T-helper 2 cell treated with Interferon-gamma antibody and Interleukin-4, amounts not matched to agents 5 μg/mL and 100 μg/mL, for 36 hours (primary cell): ENCODE data around the gene PHKA1.
"Not testable (repeated sequence)": the region's sequence is repeated elsewhere in the genome, so short reads cannot be mapped to it uniquely, and the experiment has no call there.

Experiments
- DNase-seq: peaks from one replicate; pipeline ENCODE4 v3.0.0; 2021; ENCODE audit warnings: low spot score
- H3K27ac Mint-ChIP-seq: one replicate; pipeline ENCODE4 v1.8.0; 2021; ENCODE audit warnings: mild to moderate bottlenecking, mixed read lengths
- H3K27me3 Mint-ChIP-seq: one replicate; pipeline ENCODE4 v1.8.0; 2021; ENCODE audit warnings: low read depth, mixed read lengths
- H3K36me3 Mint-ChIP-seq: one replicate; pipeline ENCODE4 v1.8.0; 2021; ENCODE audit warnings: low read depth, mixed read lengths
- H3K4me1 Mint-ChIP-seq: one replicate; pipeline ENCODE4 v1.8.0; 2021; ENCODE audit warnings: low read depth, mixed read lengths
- H3K4me3 Mint-ChIP-seq: one replicate; pipeline ENCODE4 v1.8.0; 2022; ENCODE audit warnings: mild to moderate bottlenecking, moderate library complexity, mixed read lengths
- H3K9me3 Mint-ChIP-seq: one replicate; pipeline ENCODE4 v1.8.0; 2021; ENCODE audit warnings: mixed read lengths

PHKA1 gene

DNA sequence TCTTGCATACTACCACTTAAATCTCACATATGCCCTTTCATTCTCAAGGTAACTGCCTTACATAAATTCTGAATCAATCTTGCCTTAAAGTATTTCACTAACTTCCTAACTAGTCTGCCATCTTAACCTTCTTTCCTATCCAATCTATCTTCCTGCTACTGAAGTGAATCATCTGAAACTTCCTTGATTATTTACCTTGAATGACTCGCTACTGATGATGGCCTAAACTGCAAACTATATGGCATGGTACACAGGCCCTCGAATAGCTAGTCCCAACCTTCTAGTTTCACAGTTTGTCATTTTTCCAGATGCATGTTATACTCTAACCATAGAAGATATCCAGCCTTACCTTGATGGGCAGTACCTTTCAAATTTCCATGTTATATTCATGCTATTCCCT lies 19.9 kb downstream of the PHKA1 start:
- H3K4me3 Mint-ChIP-seq: no peak overlapping the region
- no peaks in the 10 kb centered on the region for H3K9me3 Mint-ChIP-seq
- peaks cover 2% of the 10 kb centered on the region for H3K36me3 Mint-ChIP-seq
- DNase-seq: no peak
- H3K4me1 Mint-ChIP-seq: peaks cover 3% of the 10 kb centered on the region
- no peaks in the 10 kb centered on the region for H3K27me3 Mint-ChIP-seq
- no peak overlapping the region for H3K27ac Mint-ChIP-seq

DNA sequence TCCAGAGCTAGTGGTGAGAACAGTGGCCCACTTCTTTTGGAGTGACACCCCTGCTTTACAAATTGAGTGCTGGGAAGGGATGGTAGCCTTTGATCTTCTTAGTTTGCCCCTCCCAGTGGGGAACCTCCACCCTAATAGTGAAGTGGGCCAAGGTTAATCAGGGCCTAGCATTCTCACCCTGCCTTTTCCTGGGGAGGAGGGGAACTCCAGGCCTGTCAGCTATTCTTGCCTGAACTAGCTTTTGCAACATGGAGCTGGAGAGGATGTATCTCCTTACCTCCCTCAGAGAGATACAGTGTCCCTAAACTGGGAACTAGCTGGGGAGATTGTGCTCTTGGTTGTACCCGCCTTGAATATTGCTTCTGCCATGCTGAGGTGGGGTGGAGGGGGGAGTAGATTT lies 20.6 kb downstream of the PHKA1 start:
- Mint-ChIP-seq H3K9me3 (no peaks in the 10 kb centered on the region), H3K27me3 (no peaks in the 10 kb centered on the region), H3K4me3 (no peak overlapping the region), H3K4me1 (peaks cover 3% of the 10 kb centered on the region), H3K27ac (no peak overlapping the region), H3K36me3 (peaks cover 2% of the 10 kb centered on the region)
- no peak for DNase-seq

DNA sequence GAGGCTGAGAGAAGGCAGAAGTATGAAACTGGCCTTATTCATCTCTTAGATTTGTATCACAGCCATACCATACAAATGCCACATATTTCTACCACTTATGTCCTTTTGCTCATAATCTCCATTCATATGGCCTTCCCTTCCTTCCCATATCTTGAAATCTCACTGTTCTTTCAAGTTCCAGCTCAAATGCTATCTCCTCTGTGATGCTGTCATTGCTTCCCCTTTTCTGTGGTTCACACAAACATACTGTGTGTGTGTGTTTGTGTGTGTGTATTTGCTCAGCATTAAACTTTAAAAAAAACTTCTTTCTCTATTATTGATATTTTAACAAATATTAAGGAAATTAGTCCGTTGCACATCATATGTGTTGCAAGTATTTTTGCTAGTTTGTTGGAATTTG lies 26.7 kb downstream of the PHKA1 start:
- peaks cover 3% of the 10 kb centered on the region for H3K36me3 Mint-ChIP-seq
- no peak for DNase-seq
- H3K4me1 Mint-ChIP-seq: peaks cover 5% of the 10 kb centered on the region
- H3K4me3 Mint-ChIP-seq: no peak overlapping the region
- H3K27ac Mint-ChIP-seq: no peak overlapping the region
- no peaks in the 10 kb centered on the region for H3K27me3 Mint-ChIP-seq
- peaks cover 3% of the 10 kb centered on the region for H3K9me3 Mint-ChIP-seq

DNA sequence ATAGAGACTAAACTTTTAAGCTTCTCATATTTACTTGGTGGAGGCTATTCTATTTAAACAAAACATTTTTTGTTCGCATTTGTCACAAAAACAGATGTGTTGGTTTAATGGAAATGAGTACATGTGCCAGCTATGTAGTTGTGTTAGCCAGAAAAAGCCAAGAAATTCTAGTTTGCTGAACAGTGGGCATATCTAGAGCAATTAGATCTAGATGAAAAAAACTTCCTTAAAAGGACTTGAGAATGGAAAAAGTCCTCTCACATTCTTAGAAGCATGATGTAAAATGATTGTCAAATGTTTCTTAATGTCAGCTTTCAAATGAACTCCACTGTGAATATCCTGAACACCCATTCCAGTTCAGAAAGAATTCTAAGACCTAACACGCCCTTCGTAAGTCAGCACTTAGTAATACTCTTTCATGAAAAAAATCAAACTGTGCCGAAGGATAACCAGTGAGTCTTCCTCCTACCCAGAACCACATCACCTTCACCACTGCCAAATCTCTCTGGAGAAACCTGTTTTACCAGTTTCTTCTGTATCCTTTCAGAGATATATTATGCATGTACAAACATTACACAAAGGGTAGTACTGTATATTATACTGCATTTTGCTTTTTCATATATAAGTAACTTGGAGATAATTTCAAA lies 28.2 kb downstream of the PHKA1 start:
- peaks cover 3% of the 10 kb centered on the region for H3K9me3 Mint-ChIP-seq
- peaks cover 5% of the 10 kb centered on the region for H3K4me1 Mint-ChIP-seq
- no peak overlapping the region for H3K4me3 Mint-ChIP-seq
- no peaks in the 10 kb centered on the region for H3K27me3 Mint-ChIP-seq
- no peak for DNase-seq
- H3K27ac Mint-ChIP-seq: no peak overlapping the region
- peaks cover 3% of the 10 kb centered on the region for H3K36me3 Mint-ChIP-seq

DNA sequence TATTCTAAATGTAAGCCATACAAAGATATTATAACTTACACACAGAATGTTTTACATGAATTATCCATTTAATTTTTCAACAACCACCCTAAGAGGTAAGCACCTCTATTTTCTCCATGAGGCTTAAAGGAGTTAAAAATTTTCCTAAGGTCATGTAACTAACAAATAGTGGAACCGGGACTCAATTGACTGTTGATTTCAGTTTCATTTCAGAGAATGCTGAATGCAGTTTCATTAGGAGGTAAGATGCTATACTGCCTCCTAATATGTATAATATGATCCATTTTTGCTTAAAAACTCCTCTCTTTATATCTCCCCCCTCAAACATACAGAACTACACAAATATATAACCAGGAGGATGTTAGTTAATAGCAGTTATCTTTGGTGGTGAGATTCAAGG lies 29.1 kb downstream of the PHKA1 start:
- peaks cover 5% of the 10 kb centered on the region for H3K4me1 Mint-ChIP-seq
- H3K9me3 Mint-ChIP-seq: peaks cover 3% of the 10 kb centered on the region
- DNase-seq: no peak
- no peaks in the 10 kb centered on the region for H3K27me3 Mint-ChIP-seq
- no peak overlapping the region for H3K4me3 Mint-ChIP-seq
- H3K27ac Mint-ChIP-seq: no peak overlapping the region
- H3K36me3 Mint-ChIP-seq: peaks cover 3% of the 10 kb centered on the region

DNA sequence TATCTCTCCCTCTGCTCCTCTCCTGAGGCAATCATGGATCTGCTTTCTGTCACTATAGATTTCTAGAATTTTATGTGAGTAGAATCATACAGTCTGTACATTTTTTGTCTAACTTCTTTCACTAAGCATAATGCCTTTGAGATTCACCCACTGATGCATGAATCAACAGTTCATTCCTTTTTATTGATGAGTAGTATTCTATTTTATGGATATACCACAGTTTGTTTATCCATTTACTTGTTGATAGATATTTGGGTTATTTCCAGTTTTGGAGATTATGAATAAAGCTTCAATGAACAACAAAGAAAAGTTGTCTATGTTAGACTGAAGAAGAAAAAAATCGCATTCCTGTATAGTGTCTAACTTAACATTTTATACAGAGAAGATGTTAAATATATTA lies 30.5 kb downstream of the PHKA1 start:
- no peak for DNase-seq
- Mint-ChIP-seq H3K36me3 (peaks cover 7% of the 10 kb centered on the region), H3K4me3 (no peak overlapping the region), H3K4me1 (peaks cover 5% of the 10 kb centered on the region), H3K9me3 (peaks cover 7% of the 10 kb centered on the region), H3K27me3 (no peaks in the 10 kb centered on the region), H3K27ac (no peak overlapping the region)

DNA sequence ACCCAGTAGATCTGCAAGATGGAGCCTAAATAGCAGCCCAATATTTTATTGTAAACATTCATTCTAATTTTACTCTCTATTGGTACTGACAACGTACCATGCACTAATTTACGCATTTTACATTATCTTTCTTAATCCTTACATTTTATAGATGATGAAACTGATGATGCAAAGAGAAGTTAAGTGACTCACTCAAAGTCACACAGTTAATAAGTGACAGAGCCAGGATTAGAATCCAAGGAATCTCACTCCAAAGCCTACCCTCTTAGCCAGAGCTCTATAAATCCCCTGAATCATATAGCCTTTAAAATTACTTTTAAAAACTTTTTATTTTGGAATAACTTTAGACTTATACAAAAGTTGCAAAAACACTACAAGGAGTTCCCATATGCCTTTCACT lies 37.6 kb downstream of the PHKA1 start:
- H3K4me1 Mint-ChIP-seq: no peaks in the 10 kb centered on the region
- H3K36me3 Mint-ChIP-seq: peaks cover 10% of the 10 kb centered on the region
- H3K9me3 Mint-ChIP-seq: peaks cover 4% of the 10 kb centered on the region
- no peak for DNase-seq
- H3K27ac Mint-ChIP-seq: no peak overlapping the region
- H3K27me3 Mint-ChIP-seq: no peaks in the 10 kb centered on the region
- H3K4me3 Mint-ChIP-seq: no peak overlapping the region

DNA sequence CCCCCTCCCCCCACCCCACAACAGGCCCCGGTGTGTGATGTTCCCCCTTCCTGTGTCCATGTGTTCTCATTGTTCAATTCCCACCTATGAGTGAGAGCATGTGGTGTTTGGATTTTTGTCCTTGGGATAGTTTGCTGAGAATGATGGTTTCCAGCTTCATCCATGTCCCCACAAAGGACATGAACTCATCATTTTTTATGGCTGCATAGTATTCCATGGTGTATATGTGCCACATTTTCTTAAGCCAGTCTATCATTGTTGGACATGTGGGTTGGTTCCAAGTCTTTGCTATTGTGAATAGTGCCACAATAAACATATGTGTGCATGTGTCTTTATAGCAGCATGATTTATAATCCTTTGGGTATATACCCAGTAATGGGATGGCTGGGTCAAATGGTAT lies 40.2 kb downstream of the PHKA1 start:
- DNase-seq, H3K27me3 Mint-ChIP-seq, H3K9me3 Mint-ChIP-seq, H3K4me1 Mint-ChIP-seq, H3K4me3 Mint-ChIP-seq, H3K27ac Mint-ChIP-seq, H3K36me3 Mint-ChIP-seq: not testable (repeated sequence)

DNA sequence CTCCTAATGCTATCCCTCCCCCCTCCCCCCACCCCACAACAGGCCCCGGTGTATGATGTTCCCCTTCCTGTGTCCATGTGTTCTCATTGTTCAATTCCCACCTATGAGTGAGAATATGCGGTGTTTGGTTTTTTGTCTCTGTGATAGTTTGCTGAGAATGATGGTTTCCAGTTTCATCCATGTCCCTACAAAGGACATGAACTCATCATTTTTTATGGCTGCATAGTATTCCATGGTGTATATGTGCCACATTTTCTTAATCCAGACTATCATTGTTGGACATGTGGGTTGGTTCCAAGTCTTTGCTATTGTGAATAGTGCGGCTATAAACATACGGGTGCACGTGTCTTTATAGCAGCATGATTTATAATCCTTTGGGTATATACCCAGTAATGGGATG lies 44.6 kb downstream of the PHKA1 start:
- not testable (repeated sequence) for H3K9me3 Mint-ChIP-seq, H3K4me3 Mint-ChIP-seq, H3K27me3 Mint-ChIP-seq, H3K27ac Mint-ChIP-seq, DNase-seq, H3K4me1 Mint-ChIP-seq, H3K36me3 Mint-ChIP-seq

DNA sequence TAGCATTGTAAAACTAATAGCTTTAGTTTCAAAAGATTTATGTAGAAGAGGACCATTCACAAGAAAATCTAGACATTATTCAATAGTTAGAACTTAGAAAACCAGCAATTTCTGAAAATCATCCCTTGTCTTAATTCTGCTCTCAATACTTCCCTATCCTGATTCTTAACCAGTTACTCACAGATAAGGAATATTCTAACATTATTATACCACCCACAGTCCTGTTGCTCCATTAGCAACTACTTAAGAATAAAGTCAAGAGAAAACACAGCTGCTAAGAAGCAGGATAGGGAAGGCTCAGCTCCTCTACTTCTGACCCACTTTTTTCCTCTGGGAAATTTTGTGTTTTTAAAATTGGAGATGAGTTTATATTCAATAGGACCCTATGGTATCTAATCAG lies 47.7 kb downstream of the PHKA1 start:
- Mint-ChIP-seq H3K36me3 (peaks cover 3% of the 10 kb centered on the region), H3K4me1 (peaks cover 10% of the 10 kb centered on the region), H3K4me3 (no peak overlapping the region), H3K9me3 (peaks cover 13% of the 10 kb centered on the region), H3K27me3 (no peaks in the 10 kb centered on the region), H3K27ac (no peak overlapping the region)
- DNase-seq: no peak

DNA sequence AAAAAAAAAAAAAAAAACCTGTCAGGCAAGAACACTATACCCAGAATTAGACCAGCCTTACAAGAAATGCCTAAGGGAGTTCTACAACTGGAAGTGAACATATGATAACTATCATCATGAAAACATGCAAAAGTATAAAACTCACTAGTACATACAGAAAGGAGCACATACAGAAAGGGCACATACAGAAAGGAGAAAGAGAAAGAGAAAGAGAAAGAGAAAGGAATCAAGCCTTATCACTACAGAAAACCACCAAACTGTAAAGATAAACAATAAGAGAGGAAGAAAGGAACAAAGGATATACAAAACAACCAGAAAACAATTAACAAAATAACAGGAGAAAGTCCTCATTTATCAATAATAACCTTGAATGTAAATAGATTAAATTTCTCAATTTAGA lies 50.4 kb downstream of the PHKA1 start:
- Mint-ChIP-seq H3K4me1 (peaks cover 10% of the 10 kb centered on the region), H3K4me3 (peak overlapping the region; percentile 32), H3K27me3 (no peaks in the 10 kb centered on the region), H3K36me3 (peaks cover 3% of the 10 kb centered on the region), H3K9me3 (peaks cover 13% of the 10 kb centered on the region), H3K27ac (peak overlapping the region; percentile 72)
- DNase-seq: no peak

DNA sequence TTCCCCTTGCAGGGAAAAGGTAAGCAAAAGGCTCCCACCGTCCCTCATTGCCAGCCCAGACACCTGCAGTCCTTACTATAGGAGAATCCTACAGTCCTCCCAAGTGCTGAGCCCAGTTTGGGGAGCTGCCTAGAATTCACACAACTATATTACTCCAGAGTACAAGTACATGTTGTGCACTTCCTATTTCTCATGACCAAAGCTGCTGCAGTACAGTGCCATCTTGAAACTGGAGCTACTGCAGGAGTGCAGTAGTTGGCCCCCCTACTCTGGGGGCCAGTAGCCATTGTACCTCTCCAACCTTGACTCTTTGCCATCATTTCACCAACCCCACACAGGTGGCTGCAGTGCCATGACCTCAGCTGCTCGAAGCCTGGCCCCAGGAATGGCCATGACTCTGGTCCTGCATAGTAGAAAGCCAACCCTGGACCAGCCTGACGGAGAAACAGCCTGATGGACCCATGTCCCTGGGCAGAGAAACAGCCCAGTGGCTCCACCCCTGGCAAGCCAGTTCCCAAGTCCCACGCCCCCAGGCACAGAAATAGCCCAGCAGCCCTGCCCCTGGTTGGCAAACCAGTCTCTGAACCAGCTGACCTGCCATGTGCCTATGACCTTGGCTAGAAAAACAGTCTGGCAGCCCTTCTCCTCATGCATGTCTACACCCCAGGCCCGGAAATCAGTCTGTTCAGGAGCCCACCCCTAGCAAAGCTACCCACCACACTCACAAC lies 51.9 kb downstream of the PHKA1 start:
- Mint-ChIP-seq H3K4me1 (peaks cover 10% of the 10 kb centered on the region), H3K36me3 (peaks cover 3% of the 10 kb centered on the region), H3K4me3 (no peak overlapping the region), H3K9me3 (peaks cover 13% of the 10 kb centered on the region), H3K27ac (no peak overlapping the region), H3K27me3 (no peaks in the 10 kb centered on the region)
- no peak for DNase-seq

DNA sequence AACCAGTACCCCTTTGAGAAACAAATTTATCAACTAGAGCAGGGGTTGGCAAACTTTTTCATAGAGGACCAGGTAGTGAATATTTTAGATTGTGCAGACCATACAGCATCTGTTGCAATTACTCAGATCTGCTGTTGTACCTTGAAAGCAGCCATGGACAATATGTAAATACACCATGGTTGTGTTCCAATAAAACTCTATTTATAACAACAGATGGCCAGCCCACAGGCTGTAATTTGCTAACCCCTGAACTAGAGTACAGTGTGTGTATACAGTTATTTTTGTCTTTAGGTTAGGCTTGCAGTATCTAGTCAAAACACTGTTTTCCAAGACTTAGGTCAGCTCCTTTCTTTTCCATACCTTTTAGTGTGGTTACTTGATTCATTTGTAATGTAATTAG lies 54.4 kb downstream of the PHKA1 start:
- Mint-ChIP-seq H3K4me1 (peaks cover 8% of the 10 kb centered on the region), H3K36me3 (peaks cover 5% of the 10 kb centered on the region), H3K27me3 (no peaks in the 10 kb centered on the region), H3K27ac (no peak overlapping the region), H3K4me3 (no peak overlapping the region), H3K9me3 (peaks cover 13% of the 10 kb centered on the region)
- no peak for DNase-seq

DNA sequence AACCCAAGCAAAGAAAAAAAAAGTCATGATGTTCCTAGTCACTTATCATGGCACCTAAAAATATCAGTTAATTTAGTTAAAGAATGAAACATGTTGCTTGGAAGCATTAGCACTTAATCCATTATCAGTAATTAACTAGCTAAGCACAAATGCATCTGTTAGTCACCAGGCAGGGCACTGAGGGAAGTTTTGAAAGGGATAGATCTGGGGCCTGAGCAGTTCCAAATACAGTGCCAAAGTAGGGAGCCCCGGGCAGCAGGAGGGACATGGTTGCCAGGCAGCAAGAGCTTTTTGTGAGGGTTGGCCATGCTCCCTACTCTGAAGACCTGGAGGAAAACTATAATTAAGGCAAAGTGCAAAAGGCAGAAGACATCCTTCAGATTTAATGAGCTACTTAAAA lies 62.0 kb downstream of the PHKA1 start:
- DNase-seq: no peak
- Mint-ChIP-seq H3K27ac (no peak overlapping the region), H3K9me3 (no peaks in the 10 kb centered on the region), H3K36me3 (peaks cover 4% of the 10 kb centered on the region), H3K4me3 (no peak overlapping the region), H3K27me3 (no peaks in the 10 kb centered on the region), H3K4me1 (no peaks in the 10 kb centered on the region)

DNA sequence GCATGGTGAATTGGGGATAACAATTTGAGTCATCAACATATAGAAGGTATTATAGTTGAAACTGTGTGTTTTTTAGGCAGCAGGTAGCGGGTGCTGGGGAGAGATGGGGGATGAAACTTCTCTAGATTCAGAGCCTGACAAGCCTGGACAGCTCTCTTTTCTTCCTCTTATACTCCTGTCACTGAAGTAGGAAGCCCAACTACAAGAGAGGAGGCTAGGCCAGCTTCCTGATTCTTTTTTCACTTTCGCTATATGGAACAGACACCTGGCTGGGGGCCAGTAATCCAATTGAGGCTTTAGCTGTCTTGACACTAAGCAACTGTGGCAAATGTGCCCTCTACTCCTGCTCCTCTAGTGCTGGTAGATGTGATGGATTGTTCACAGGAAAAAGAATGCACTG lies 69.2 kb downstream of the PHKA1 start:
- H3K36me3 Mint-ChIP-seq: peaks cover 2% of the 10 kb centered on the region
- no peak for DNase-seq
- no peaks in the 10 kb centered on the region for H3K9me3 Mint-ChIP-seq
- H3K4me1 Mint-ChIP-seq: peaks cover 3% of the 10 kb centered on the region
- H3K4me3 Mint-ChIP-seq: no peak overlapping the region
- no peaks in the 10 kb centered on the region for H3K27me3 Mint-ChIP-seq
- no peak overlapping the region for H3K27ac Mint-ChIP-seq
